Trophoblast cell (in vitro differentiated cells and primary cell): Measurements from ENCODE around the gene MEF2D.
A peak's percentile ranks its signal among the peaks of the same experiment; 100 is the strongest.

ENCODE experiments used
- DNase-seq, 2 donors: peaks; one replicate each; pipeline ENCODE4 v3.0.0-alpha.2; 2016
- H2AFZ ChIP-seq: 2 replicates; pipeline ENCODE4 v1.6.1; 2013; ENCODE audit warnings: low read length, moderate library complexity, mild to moderate bottlenecking; ENCODE audit not compliant: insufficient read depth, poor library complexity
- H2AK5ac ChIP-seq: 2 replicates; pipeline ENCODE4 v1.6.1; 2013; ENCODE audit warnings: mild to moderate bottlenecking, low read length
- H2BK120ac ChIP-seq: 2 replicates; pipeline ENCODE4 v1.6.1; 2013; ENCODE audit warnings: low read length, mild to moderate bottlenecking, moderate library complexity; ENCODE audit not compliant: insufficient read depth, poor library complexity
- H2BK12ac ChIP-seq: 2 replicates; pipeline ENCODE4 v1.6.1; 2013; ENCODE audit warnings: mild to moderate bottlenecking, low read length, moderate library complexity
- H2BK5ac ChIP-seq: 2 replicates; pipeline ENCODE4 v1.6.1; 2013; ENCODE audit warnings: low read length, low read depth, moderate library complexity, mild to moderate bottlenecking; ENCODE audit not compliant: poor library complexity
- H3K14ac ChIP-seq: 2 replicates; pipeline ENCODE4 v1.6.1; 2013; ENCODE audit warnings: mild to moderate bottlenecking, low read length
- H3K18ac ChIP-seq: 2 replicates; pipeline ENCODE4 v1.6.1; 2013; ENCODE audit warnings: mild to moderate bottlenecking, low read length
- H3K23ac ChIP-seq: 2 replicates; pipeline ENCODE4 v1.6.1; 2013; ENCODE audit warnings: low read length
- H3K27ac ChIP-seq: 2 replicates; pipeline ENCODE4 v1.5.1; 2013; ENCODE audit warnings: low read depth, mild to moderate bottlenecking, inconsistent platforms, low read length, moderate library complexity
- H3K27me3 ChIP-seq: 2 replicates; pipeline ENCODE4 v1.6.1; 2013; ENCODE audit warnings: inconsistent platforms, mild to moderate bottlenecking, low read length, moderate library complexity; ENCODE audit not compliant: insufficient read depth
- H3K36me3 ChIP-seq, 2 experiments: 1 replicate in 1 of 2; 2 replicates in 1 of 2; pipeline ENCODE4 v1.6.1; 2013; ENCODE audit warnings: low read length in 2 of 2, mild to moderate bottlenecking in 2 of 2, moderate library complexity in 1 of 2; ENCODE audit not compliant: insufficient read depth in 2 of 2, control insufficient read depth in 1 of 2
- H3K4ac ChIP-seq: 2 replicates; pipeline ENCODE4 v1.6.1; 2013; ENCODE audit warnings: low read depth, mild to moderate bottlenecking, low read length, moderate library complexity
- H3K4me1 ChIP-seq, 2 experiments: 1 replicate in 1 of 2; 2 replicates in 1 of 2; pipeline ENCODE4 v1.6.1; 2013; ENCODE audit warnings: low read length in 2 of 2, mild to moderate bottlenecking in 2 of 2, moderate library complexity in 1 of 2; ENCODE audit not compliant: insufficient read depth in 2 of 2, control insufficient read depth in 1 of 2
- H3K4me2 ChIP-seq: 2 replicates; pipeline ENCODE4 v1.6.1; 2013; ENCODE audit warnings: inconsistent platforms, mild to moderate bottlenecking, low read length, moderate library complexity
- H3K4me3 ChIP-seq: 2 replicates; pipeline ENCODE4 v1.5.1; 2013; ENCODE audit warnings: mild to moderate bottlenecking, low read depth, low read length, inconsistent platforms
- H3K79me1 ChIP-seq: one replicate; pipeline ENCODE4 v1.6.1; 2013; ENCODE audit warnings: low read length
- H3K79me2 ChIP-seq: 2 replicates; pipeline ENCODE4 v1.6.1; 2013; ENCODE audit warnings: low read length, mild to moderate bottlenecking; ENCODE audit not compliant: control insufficient read depth, insufficient read depth, poor library complexity
- H3K9ac ChIP-seq: 2 replicates; pipeline ENCODE4 v1.6.1; 2013; ENCODE audit warnings: mild to moderate bottlenecking, low read length
- H3K9me3 ChIP-seq: 2 replicates; pipeline ENCODE4 v1.6.1; 2013; ENCODE audit warnings: low read depth, mild to moderate bottlenecking, control low read depth, inconsistent platforms, low read length; ENCODE audit not compliant: insufficient read depth
- H4K12ac ChIP-seq: 2 replicates; pipeline ENCODE4 v1.6.1; 2013; ENCODE audit warnings: low read depth, mild to moderate bottlenecking, low read length, moderate library complexity
- H4K8ac ChIP-seq: 2 replicates; pipeline ENCODE4 v1.6.1; 2013; ENCODE audit warnings: low read depth, mild to moderate bottlenecking, low read length, moderate library complexity
- H4K91ac ChIP-seq: one replicate; pipeline ENCODE4 v1.6.1; 2013; ENCODE audit warnings: low read depth, mild to moderate bottlenecking, low read length, moderate library complexity
- WGBS: extraction: QIAGEN DNeasy Blood & Tissue Kit; methylation state at CpG from one replicate; pipeline ENCODE4 v1.1.7; 2013; ENCODE audit warnings: missing lambda C conversion rate; ENCODE audit not compliant: insufficient read length, insufficient coverage; ENCODE audit errors: extremely low coverage; 5-methylcytosine and 5-hydroxymethylcytosine counted together

The MEF2D gene

DNA sequence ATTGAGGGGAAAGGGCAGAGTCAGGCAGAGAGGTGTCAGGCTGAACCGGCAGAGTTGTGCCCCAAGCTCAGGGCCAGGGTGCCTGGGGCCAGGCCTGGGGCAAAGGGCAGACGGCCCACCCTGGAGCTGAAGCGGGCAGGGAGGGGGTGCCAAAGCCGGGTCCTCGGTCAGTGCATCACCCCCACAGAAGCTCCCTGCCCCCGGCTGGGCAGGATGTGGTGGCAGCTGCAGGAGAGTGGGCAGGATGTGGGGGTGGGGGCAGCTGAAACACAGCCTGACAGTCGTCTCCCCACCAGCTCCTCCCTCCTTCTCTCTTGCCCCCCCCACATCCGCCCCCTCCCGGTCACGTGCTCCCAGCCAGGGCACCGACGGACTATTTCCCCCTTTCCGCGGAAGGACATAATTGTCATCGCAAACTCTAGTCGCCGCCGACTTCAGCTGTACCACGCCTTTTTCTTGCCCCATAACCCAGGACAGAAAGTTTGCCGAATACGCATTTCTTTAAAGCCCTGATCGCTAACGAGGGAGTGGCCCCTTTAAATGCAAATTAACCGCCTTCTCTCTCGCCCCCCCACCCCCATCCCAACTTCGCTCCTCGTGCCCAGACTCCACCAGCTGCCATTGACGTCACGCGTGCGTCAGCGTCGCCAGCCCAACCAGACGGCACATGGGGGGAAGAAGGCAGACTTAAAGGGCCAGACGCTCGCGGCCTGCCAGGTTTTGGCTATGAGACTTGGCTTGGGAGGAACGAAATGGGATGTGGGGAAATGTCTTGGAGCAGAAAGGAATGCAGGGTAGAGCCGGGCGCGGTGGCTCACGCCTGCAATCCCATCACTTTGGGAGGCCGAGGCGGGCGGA, 4.5 kb upstream of the MEF2D start:
- Histone ChIP-seq H3K36me3 (no peaks in the 10 kb centered on the region), H2BK120ac (peak overlapping the region; percentile 43), H2BK12ac (peak overlapping the region; percentile 91), H2AK5ac (peak overlapping the region; percentile 9), H3K18ac (peak overlapping the region; percentile 47), H3K9ac (no peak overlapping the region), H4K8ac (peak overlapping the region; percentile 67), H3K79me1 (peaks cover 31% of the 10 kb centered on the region), H3K4me1 (peaks cover 19 to 23% of the 10 kb centered on the region in 2 experiments), H2AFZ (peak overlapping the region; percentile 63), H3K14ac (peak overlapping the region; percentile 65), H4K12ac (peak overlapping the region; percentile 49), H3K79me2 (peaks cover 6% of the 10 kb centered on the region), H3K27ac (peak overlapping the region; percentile 73), H3K4ac (peak overlapping the region; percentile 9), H2BK5ac (peak overlapping the region; percentile 59), H3K4me2 (peak overlapping the region; percentile 54), H3K23ac (no peak overlapping the region), H4K91ac (peak overlapping the region; percentile 78), H3K9me3 (no peaks in the 10 kb centered on the region), H3K4me3 (no peak overlapping the region), H3K27me3 (no peaks in the 10 kb centered on the region)
- no CpG with 5 or more reads among the region's 45 CpGs for WGBS
- peak; percentile 99 for DNase-seq

DNA sequence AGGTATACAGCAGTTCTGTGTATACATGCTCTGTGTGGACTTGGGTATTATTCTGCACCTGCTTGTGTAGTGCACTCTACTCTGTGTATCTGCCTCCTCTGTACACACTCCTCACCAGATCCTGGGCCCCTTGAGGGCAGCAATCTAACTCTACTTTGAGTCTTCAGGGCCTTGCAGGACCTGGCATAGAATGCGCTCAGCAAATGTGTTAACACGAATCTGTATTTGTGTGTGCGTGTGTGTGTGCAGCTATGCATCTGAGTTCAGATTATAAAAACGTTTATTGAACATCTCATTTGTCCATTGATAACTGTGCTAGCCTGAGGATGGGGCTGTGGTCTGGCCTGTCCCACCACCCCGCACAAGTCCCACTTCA, 3.9 kb upstream of the MEF2D start:
- H2BK5ac ChIP-seq, result peak overlapping the region; percentile 29
- peak overlapping the region; percentile 49 for H4K12ac ChIP-seq
- no peak overlapping the region for H3K4me3 ChIP-seq
- H3K9me3 ChIP-seq, result no peaks in the 10 kb centered on the region
- H3K4me2 ChIP-seq, result peak overlapping the region; percentile 16
- peak overlapping the region; percentile 41 for H2AFZ ChIP-seq
- peak overlapping the region; percentile 9 for H3K4ac ChIP-seq
- peak overlapping the region; percentile 91 for H2BK12ac ChIP-seq
- peak overlapping the region; percentile 47 for H3K18ac ChIP-seq
- H3K79me1 ChIP-seq, result peaks cover 33% of the 10 kb centered on the region
- no CpG with 5 or more reads among the region's 5 CpGs for WGBS
- no peaks in the 10 kb centered on the region for H3K36me3 ChIP-seq
- DNase-seq, result peak in 1 of 2 donors; percentile 27
- H3K79me2 ChIP-seq, result peaks cover 10% of the 10 kb centered on the region
- peak overlapping the region; percentile 73 for H3K27ac ChIP-seq
- no peak overlapping the region for H3K9ac ChIP-seq
- peak overlapping the region; percentile 43 for H2BK120ac ChIP-seq
- H2AK5ac ChIP-seq, result peak overlapping the region; percentile 31
- peak overlapping the region; percentile 78 for H4K91ac ChIP-seq
- peak overlapping the region; percentile 49 for H4K8ac ChIP-seq
- H3K23ac ChIP-seq, result no peak overlapping the region
- H3K14ac ChIP-seq, result peak overlapping the region; percentile 65
- H3K4me1 ChIP-seq, result peaks cover 19 to 23% of the 10 kb centered on the region in 2 experiments
- no peaks in the 10 kb centered on the region for H3K27me3 ChIP-seq

DNA sequence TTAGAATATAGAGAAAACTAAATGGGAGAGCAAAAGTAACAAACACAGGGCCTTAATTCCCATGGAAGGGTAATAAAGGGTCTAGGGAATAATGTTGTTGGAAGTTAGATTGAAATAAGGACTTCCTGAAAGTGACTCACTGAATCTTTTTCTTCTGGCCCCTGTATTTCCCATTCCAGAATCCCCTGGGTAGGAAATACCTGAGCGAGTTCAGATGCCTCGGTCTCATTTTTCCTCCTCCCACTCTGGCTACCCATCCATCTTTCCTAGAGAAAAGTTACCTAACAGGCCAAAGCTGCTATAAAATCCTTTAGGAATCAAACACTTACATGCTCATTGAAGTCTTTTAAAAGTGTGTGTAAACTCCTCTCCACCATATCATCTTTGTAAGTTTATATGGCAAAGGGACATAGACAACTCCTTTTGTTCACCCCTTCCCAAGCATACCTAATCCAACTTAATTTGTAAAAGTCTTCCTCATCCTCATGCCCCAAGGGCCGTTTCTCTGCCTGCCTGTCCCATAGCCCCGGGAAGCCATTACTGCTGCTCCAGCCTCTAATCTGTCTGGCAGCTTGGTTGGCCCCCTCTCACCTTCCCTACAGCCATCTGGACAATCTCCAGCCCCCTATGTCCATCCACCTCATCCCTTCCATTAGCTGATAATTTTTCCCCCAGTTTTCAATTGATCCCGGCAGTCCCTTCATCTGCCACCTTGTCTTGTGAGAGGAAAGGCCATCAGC, 3.3 kb upstream of the MEF2D start:
- peak overlapping the region; percentile 91 for H2BK12ac ChIP-seq

DNA sequence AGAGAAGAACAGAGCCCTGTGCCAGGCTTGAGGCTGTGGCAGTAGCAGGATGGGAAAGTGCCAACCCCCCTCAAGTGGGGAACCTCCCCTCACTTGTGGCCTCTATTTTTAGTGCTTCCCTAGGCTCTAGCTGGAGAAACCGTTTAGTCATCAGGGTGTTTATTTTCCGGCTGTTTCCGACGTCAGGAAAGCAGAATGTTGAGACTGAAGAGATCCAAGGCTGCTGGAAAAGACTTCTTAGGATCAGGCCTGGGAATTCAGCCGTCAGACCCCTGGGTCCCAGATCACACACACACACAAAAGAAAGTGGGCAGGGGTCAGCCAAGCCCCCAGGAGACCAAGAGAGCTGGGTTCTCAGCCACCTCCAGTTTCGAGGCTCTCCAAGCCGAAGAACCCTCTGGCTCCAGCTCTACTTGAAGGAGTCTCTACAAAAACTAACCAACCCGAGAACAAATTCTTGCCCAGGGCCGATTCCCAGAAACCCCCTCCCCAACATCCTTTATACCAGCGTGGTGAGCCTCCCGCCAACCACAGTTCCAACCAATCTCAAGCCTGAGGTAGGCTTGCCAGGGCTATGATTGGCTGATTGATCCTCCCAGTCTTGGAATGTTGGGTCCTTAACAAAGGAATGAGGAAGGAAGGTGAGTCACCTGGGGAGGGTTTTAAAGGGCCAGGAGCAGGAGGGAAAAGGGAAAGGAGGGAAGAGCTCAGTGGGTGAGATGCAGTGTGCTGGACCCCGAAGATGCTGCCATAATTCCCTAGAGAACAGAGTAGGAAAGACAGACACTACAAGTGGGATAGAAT, 2.5 kb upstream of the MEF2D start:
- peak overlapping the region; percentile 80 for H2BK5ac ChIP-seq
- peaks cover 33% of the 10 kb centered on the region for H3K79me1 ChIP-seq
- H2AFZ ChIP-seq, result no peak overlapping the region
- peak overlapping the region; percentile 49 for H4K12ac ChIP-seq
- peaks cover 12% of the 10 kb centered on the region for H3K79me2 ChIP-seq
- peak overlapping the region; percentile 39 for H3K4ac ChIP-seq
- H3K27ac ChIP-seq, result peak overlapping the region; percentile 73
- H4K8ac ChIP-seq, result peak overlapping the region; percentile 72
- H3K9ac ChIP-seq, result no peak overlapping the region
- no peaks in the 10 kb centered on the region for H3K9me3 ChIP-seq
- H3K18ac ChIP-seq, result peak overlapping the region; percentile 52
- peak overlapping the region; percentile 90 for H4K91ac ChIP-seq
- H2BK12ac ChIP-seq, result peak overlapping the region; percentile 20
- H2AK5ac ChIP-seq, result peak overlapping the region; percentile 58
- peak overlapping the region; percentile 80 for H2BK120ac ChIP-seq
- WGBS, result no CpG with 5 or more reads among the region's 12 CpGs
- H3K27me3 ChIP-seq, result no peaks in the 10 kb centered on the region
- no peak overlapping the region for H3K4me3 ChIP-seq
- H3K4me2 ChIP-seq, result no peak overlapping the region
- H3K23ac ChIP-seq, result no peak overlapping the region
- peak overlapping the region; percentile 10 for H3K14ac ChIP-seq
- DNase-seq, result peak; percentile 61 to 83
- peaks cover 27 to 35% of the 10 kb centered on the region in 2 experiments for H3K4me1 ChIP-seq
- no peaks in the 10 kb centered on the region for H3K36me3 ChIP-seq

More for the DNA sequence above, 3.3 kb upstream of the MEF2D start:
- no peak overlapping the region for H3K23ac ChIP-seq
- H2AK5ac ChIP-seq, result peak overlapping the region; percentile 31
- peaks cover 33% of the 10 kb centered on the region for H3K79me1 ChIP-seq
- peak overlapping the region; percentile 78 for H4K91ac ChIP-seq
- H3K18ac ChIP-seq, result no peak overlapping the region
- peaks cover 12% of the 10 kb centered on the region for H3K79me2 ChIP-seq
- no peak overlapping the region for H3K4ac ChIP-seq
- peak overlapping the region; percentile 43 for H2BK120ac ChIP-seq
- peak overlapping the region; percentile 49 for H4K8ac ChIP-seq
- peak in 1 of 2 donors; percentile 48 for DNase-seq
- H2BK5ac ChIP-seq, result peak overlapping the region; percentile 29
- peak overlapping the region; percentile 2 for H2AFZ ChIP-seq
- WGBS, result no CpG with 5 or more reads among the region's 5 CpGs
- no peak overlapping the region for H3K4me3 ChIP-seq
- no peak overlapping the region for H3K9ac ChIP-seq
- H3K36me3 ChIP-seq, result no peaks in the 10 kb centered on the region
- H3K27me3 ChIP-seq, result no peaks in the 10 kb centered on the region
- H3K27ac ChIP-seq, result peak overlapping the region; percentile 73
- no peak overlapping the region for H3K14ac ChIP-seq
- H4K12ac ChIP-seq, result no peak overlapping the region
- no peak overlapping the region for H3K4me2 ChIP-seq
- H3K9me3 ChIP-seq, result no peaks in the 10 kb centered on the region
- peaks cover 21 to 29% of the 10 kb centered on the region in 2 experiments for H3K4me1 ChIP-seq
